Peyer's patch (tissue), 4 donors: ENCODE measurements around the gene C1GALT1.

Experiments used
- CTCF ChIP-seq, 6 experiments: fragments of 450-650 bp in 4 of 6; fragments of 200-600 bp in 2 of 6; sonication (generic) in 1 of 6; IDR thresholded peaks; one replicate each; pipeline ENCODE4 v1.5.1; 2017 to 2019; ENCODE audit warnings: antibody characterized with exemption in 6 of 6, mild to moderate bottlenecking in 3 of 6, moderate library complexity in 1 of 6
- POLR2A ChIP-seq, 2 donors: fragments of 450-650 bp; IDR thresholded peaks; one replicate each; pipeline ENCODE4 v1.5.1; 2017; ENCODE audit warnings: antibody characterized with exemption in 2 of 2, mild to moderate bottlenecking in 2 of 2, moderate library complexity in 2 of 2

DNA sequence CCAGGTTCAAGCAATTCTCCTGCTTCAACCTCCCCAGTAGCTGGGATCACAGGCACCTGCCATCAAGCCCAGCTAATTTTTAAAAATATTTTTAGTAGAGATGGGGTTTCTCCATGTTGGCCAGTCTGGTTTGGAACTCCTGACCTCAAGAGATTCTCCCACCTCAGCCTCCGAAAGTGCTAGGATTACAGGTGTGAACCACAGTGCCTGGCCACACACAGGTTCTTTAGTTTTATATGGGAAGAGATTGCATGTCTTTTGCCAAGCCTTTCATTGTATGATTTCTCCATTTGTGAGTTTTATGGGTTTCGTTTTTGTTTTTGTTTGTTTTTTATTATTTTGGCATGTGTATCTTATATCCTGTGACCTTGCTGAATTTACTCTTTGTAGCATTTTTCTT is 40.9 kb downstream of the C1GALT1 start:
- TF ChIP-seq CTCF (IDR thresholded peaks at IDR 0.05) (no peak), POLR2A (IDR thresholded peaks at IDR 0.05) (no peak)
